MM.1S (cell line): ENCODE data around the gene PLCZ1.

Source experiments
- CTCF ChIP-seq: fragments of 300-600 bp; sonication (generic); IDR thresholded peaks from 2 replicates; pipeline ENCODE4 v1.5.1; 2016; ENCODE audit warnings: antibody characterized with exemption, low read length, mixed read lengths
- EZH2 ChIP-seq: fragments of 300-600 bp; sonication (generic); optimal IDR thresholded peaks from 2 replicates; pipeline ENCODE3; 2017; ENCODE audit warnings: low read depth, mild to moderate bottlenecking, antibody characterized with exemption, low read length, mixed read lengths
- EZH2phosphoT487 ChIP-seq: fragments of 300-600 bp; sonication (generic); IDR thresholded peaks from 2 replicates; pipeline ENCODE4 v1.6.1; 2018; ENCODE audit warnings: antibody characterized with exemption, low read length

GRCh38 chr12:18723752-18724151, 14.1 kb downstream of the PLCZ1 start:
- TF ChIP-seq EZH2phosphoT487 (no peak), CTCF (no peak), EZH2 (no peak)
